HAP-1 (cell line): ENCODE results near the gene TANGO6.

ENCODE experiments used
- DNase-seq, 2 experiments: peaks; one replicate each; pipeline ENCODE4 v3.0.0-alpha.2; 2016 to 2020; ENCODE audit warnings: low spot score in 2 of 2
- H3K27me3 ChIP-seq: fragments of 250-450 bp; sonication (Bioruptor Pico); 2 replicates; pipeline ENCODE4 v1.5.1; 2020; ENCODE audit warnings: low read depth, mild to moderate bottlenecking, moderate library complexity
- H3K36me3 ChIP-seq: fragments of 250-450 bp; sonication (Bioruptor Pico); replicated peaks from 2 replicates; pipeline ENCODE4 v1.5.1; 2020; ENCODE audit warnings: mild to moderate bottlenecking
- H3K4me1 ChIP-seq: fragments of 250-450 bp; sonication (Bioruptor Pico); 2 replicates; pipeline ENCODE4 v1.5.1; 2020; ENCODE audit warnings: mild to moderate bottlenecking
- H3K4me3 ChIP-seq: fragments of 250-450 bp; sonication (Bioruptor Pico); 2 replicates; pipeline ENCODE4 v1.5.1; 2020; ENCODE audit warnings: mild to moderate bottlenecking, moderate library complexity
- H3K9me3 ChIP-seq: fragments of 250-450 bp; sonication (Bioruptor Pico); 2 replicates; pipeline ENCODE4 v1.5.1; 2020; ENCODE audit warnings: mild to moderate bottlenecking, moderate library complexity
- in situ Hi-C: fragments of 300-500 bp; cut with MboI; formaldehyde crosslinking; loops from 3 replicates; pipeline ENCODE4 v1.14.3; 2020; ENCODE audit warnings: low sequenced_read_pairs, inconsistent platforms, mixed read lengths

TANGO6 gene

GRCh38 chr16:68884401-68884800, 41.1 kb downstream of the TANGO6 start:
- DNase-seq = no peak
- in situ Hi-C loops = no loop called here
- Histone ChIP-seq H3K27me3 (no peaks in the 10 kb centered on the region), H3K36me3 (peaks cover 7% of the 10 kb centered on the region; the same call in 1 of the 2 replicates), H3K4me3 (no peak overlapping the region), H3K4me1 (peaks cover 15% of the 10 kb centered on the region), H3K9me3 (no peaks in the 10 kb centered on the region)

GRCh38 chr16:68884861-68885720, 41.8 kb downstream of the TANGO6 start:
- peaks cover 15% of the 10 kb centered on the region for H3K4me1 ChIP-seq
- no peak overlapping the region for H3K4me3 ChIP-seq
- H3K9me3 ChIP-seq = no peaks in the 10 kb centered on the region
- in situ Hi-C loops = no loop called here
- DNase-seq = peak; percentile 57 to 95
- H3K36me3 ChIP-seq = peaks cover 7% of the 10 kb centered on the region; the same call in 1 of the 2 replicates
- H3K27me3 ChIP-seq = no peaks in the 10 kb centered on the region

- in situ Hi-C loops = no loop called here
- Histone ChIP-seq H3K4me1 (peaks cover 15% of the 10 kb centered on the region), H3K36me3 (no peaks in the 10 kb centered on the region), H3K27me3 (no peaks in the 10 kb centered on the region), H3K4me3 (no peak overlapping the region), H3K9me3 (no peaks in the 10 kb centered on the region)
- no peak for DNase-seq
Measured at GRCh38 chr16:68887107-68887506, 43.8 kb downstream of the TANGO6 start.

DNA sequence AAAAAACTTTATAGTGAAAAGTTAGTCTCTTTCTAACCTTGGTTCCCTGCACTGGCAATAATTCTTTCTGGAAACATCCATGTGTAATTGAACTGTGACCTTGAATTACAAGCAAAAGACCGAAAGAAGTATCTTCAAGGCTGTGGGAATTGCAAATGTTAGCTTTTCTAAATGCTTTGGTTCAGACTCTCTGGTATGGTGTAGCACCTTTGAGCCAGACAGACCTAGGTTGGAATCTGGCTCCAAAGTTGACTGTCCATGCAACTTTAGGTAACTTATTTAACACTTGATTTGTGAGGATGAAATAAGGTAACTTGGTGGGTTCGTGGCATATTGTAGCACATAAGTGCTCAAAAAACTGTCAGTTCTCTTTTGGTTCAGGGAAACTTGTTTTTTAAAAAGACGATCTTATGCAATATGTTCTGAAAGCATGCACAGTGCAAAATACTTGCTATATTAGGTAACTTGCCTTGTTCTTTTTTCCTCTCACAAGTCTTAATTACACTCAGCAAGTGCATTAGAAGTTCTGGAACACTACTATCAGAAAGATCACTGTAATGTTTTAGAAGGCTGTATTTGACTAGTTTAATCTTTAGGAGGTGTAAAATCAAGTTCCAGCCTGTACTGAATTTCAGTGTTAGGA, 46.3 kb downstream of the TANGO6 start:
- in situ Hi-C loops = no loop called here
- DNase-seq = no peak
- Histone ChIP-seq H3K4me1 (peaks cover 11% of the 10 kb centered on the region), H3K36me3 (no peaks in the 10 kb centered on the region), H3K4me3 (no peak overlapping the region), H3K27me3 (no peaks in the 10 kb centered on the region), H3K9me3 (no peaks in the 10 kb centered on the region)

GRCh38 chr16:68892214-68892613, 48.9 kb downstream of the TANGO6 start:
- Histone ChIP-seq H3K36me3 (no peaks in the 10 kb centered on the region), H3K27me3 (no peaks in the 10 kb centered on the region), H3K4me1 (no peaks in the 10 kb centered on the region), H3K4me3 (no peak overlapping the region), H3K9me3 (no peaks in the 10 kb centered on the region)
- in situ Hi-C loops = no loop called here
- DNase-seq = no peak

GRCh38 chr16:68892898-68893297, 49.6 kb downstream of the TANGO6 start:
- no peaks in the 10 kb centered on the region for H3K4me1 ChIP-seq
- no peaks in the 10 kb centered on the region for H3K36me3 ChIP-seq
- DNase-seq = no peak
- H3K9me3 ChIP-seq = no peaks in the 10 kb centered on the region
- H3K4me3 ChIP-seq = no peak overlapping the region
- H3K27me3 ChIP-seq = no peaks in the 10 kb centered on the region
- in situ Hi-C loops = no loop called here

- in situ Hi-C loops = no loop called here
- H3K4me3 ChIP-seq = no peak overlapping the region
- H3K9me3 ChIP-seq = no peaks in the 10 kb centered on the region
- no peaks in the 10 kb centered on the region for H3K36me3 ChIP-seq
- H3K4me1 ChIP-seq = no peaks in the 10 kb centered on the region
- no peaks in the 10 kb centered on the region for H3K27me3 ChIP-seq
- DNase-seq = peak in 1 of 2 experiments; percentile 40
Measured at GRCh38 chr16:68893710-68894705, 50.7 kb downstream of the TANGO6 start.

DNA sequence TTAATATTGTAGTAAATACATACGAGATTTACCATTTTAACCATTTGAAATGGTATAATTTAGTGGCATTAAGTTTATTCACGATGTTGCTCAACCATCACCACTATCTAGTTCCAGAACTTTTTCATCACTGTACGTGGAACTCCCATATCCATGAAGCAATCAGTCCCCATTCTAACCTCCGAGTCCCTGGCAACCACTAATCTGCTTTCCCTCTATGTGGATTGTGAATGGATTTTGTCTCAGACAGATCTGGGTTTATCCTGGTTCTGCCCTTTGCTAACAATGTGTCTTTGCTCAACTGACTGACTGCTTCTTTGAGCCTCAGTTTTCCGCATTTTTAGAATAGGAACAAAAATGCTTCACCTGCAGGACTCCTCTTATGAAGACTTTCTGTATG, 51.4 kb downstream of the TANGO6 start:
- in situ Hi-C loops = no loop called here
- no peak for DNase-seq
- Histone ChIP-seq H3K36me3 (no peaks in the 10 kb centered on the region), H3K27me3 (no peaks in the 10 kb centered on the region), H3K9me3 (no peaks in the 10 kb centered on the region), H3K4me1 (no peaks in the 10 kb centered on the region), H3K4me3 (no peak overlapping the region)

DNA sequence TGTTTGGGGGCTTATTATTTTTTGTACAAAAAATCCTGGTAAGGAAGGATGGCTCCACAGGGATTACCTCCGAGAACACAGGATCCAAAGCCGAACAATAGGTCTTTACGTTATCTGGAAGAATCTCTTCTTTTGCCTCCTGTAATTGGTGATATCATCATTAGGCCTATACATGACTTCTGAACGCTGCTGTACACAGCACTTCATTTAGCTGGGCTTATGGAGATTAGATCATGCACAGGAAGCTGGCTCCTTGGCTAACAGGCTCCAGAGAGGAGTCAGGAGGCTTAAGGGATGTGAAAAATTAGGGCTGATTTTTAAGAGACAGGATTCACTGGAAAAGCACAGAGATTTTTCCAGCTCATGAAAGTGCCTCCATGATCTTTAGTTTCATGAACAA, 54.7 kb downstream of the TANGO6 start:
- no peak overlapping the region for H3K4me3 ChIP-seq
- in situ Hi-C loops = no loop called here

DNA sequence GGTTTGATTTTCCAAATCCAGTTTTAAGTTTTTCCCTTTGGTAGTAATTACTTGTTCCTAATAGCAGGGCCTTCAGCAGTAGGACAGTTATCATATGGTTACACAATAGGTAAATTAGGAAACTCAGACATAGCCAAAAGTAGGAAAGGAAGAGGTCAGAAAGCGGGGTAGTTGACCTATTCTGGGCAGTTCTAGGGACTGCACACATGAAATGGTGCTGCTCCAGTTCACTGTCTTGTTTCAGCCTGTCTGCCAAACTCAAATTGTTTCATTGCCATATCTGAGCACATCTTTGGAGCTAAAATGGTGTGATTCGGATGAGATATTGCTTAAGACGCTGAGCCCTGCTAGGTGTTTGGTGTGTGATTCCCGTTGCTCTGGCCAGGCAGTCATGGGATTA, 56.7 kb downstream of the TANGO6 start:
- no peaks in the 10 kb centered on the region for H3K9me3 ChIP-seq
- DNase-seq = no peak

More for the DNA sequence above, 54.7 kb downstream of the TANGO6 start:
- Histone ChIP-seq H3K4me1 (0 out of 2 replicates have a peak, but pooled peaks cover 3% of the 10 kb centered on the region), H3K36me3 (no peaks in the 10 kb centered on the region), H3K9me3 (no peaks in the 10 kb centered on the region), H3K27me3 (no peaks in the 10 kb centered on the region)
- DNase-seq = peak in 1 of 2 experiments; percentile 52

DNA sequence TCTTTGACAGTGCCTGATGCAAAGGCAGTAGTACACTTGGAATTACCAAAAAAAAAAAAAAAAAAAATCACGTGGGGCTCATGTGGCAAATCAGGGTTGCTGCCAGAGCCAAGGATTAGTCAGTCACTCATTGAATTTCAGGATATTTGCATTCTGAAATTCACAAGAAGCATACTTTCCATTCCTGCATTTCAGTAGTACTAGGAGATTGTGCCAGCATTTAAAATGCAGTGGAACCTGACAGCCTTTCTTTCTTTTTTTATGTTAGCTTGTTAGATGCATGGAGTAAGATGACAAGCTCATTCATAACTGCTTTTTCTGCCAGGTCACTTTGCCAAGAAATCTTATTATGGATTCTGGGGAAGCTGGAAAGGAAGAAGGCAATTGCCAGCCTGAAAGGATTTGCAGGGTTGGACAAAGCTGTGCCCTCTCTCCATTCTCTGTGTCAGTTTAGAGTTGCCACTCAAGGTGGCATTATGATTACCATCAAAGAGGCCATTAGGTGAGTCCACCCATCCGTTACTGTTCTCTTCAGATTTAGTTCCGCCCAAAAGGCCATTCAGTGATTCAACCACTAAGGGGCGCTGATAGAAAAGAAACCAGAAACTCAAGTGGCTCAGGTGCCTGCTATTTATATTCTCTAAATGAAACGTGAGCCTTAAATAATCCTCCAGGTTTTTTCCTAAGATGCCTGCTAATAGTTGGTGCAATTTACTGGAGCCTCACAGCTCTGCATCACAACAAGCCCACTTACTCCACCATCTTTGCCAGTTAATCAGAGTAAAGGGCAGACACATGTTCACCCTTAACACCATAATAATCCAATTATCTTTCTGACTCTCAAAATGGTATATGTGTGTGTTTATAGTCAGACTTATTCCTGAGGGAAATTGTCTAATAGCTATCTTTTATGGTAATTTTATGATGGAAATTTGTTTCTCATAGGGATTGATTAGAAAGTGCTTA, 59.0 kb downstream of the TANGO6 start:
- no peaks in the 10 kb centered on the region for H3K27me3 ChIP-seq
- no peaks in the 10 kb centered on the region for H3K36me3 ChIP-seq
- no peak overlapping the region for H3K4me3 ChIP-seq
- in situ Hi-C loops = loop anchor here (5.0 kb wide), 1 partner anchor 210 kb away; no protein-coding TSS in a partner anchor
- H3K9me3 ChIP-seq = no peaks in the 10 kb centered on the region
- DNase-seq = peak; percentile 42 to 67
- H3K4me1 ChIP-seq = peaks cover 3% of the 10 kb centered on the region

More for the DNA sequence above, 56.7 kb downstream of the TANGO6 start:
- in situ Hi-C loops = loop anchor here (5.0 kb wide), 1 partner anchor 212 kb away; no protein-coding TSS in a partner anchor
- 0 out of 2 replicates have a peak, but pooled peaks cover 3% of the 10 kb centered on the region for H3K4me1 ChIP-seq
- no peak overlapping the region for H3K4me3 ChIP-seq
- no peaks in the 10 kb centered on the region for H3K36me3 ChIP-seq
- H3K27me3 ChIP-seq = no peaks in the 10 kb centered on the region

- in situ Hi-C loops = loop anchor here (5.0 kb wide), 1 partner anchor 209 kb away; no protein-coding TSS in a partner anchor
- Histone ChIP-seq H3K9me3 (no peaks in the 10 kb centered on the region), H3K4me3 (no peak overlapping the region)
Measured at GRCh38 chr16:68902969-68903345, 59.6 kb downstream of the TANGO6 start.

More at GRCh38 chr16:68902969-68903345, 59.6 kb downstream of the TANGO6 start:
- Histone ChIP-seq H3K27me3 (no peaks in the 10 kb centered on the region), H3K4me1 (peaks cover 8% of the 10 kb centered on the region), H3K36me3 (no peaks in the 10 kb centered on the region)
- DNase-seq = no peak
